SK-N-SH treated with all-trans-retinoic acid at 6 μM for 48 hours (cell line): ENCODE results near the gene MINDY4B.

Experiments
- RARB ChIP-seq: fragments of 250-450 bp; sonication (Bioruptor Pico); IDR thresholded peaks from 2 replicates; pipeline ENCODE4 v1.8.0; 2021; ENCODE audit warnings: mild to moderate bottlenecking, moderate library complexity
- TOX ChIP-seq: fragments of 250-450 bp; sonication (Bioruptor Pico); IDR thresholded peaks from 2 replicates; pipeline ENCODE4 v1.8.0; 2021; ENCODE audit warnings: mild to moderate bottlenecking, moderate library complexity, borderline replicate concordance
- ZNF565 ChIP-seq: fragments of 450-650 bp; formaldehyde crosslinking; conservative IDR thresholded peaks from 2 replicates; pipeline ENCODE4 v1.5.0; 2020; ENCODE audit warnings: low read depth, mild to moderate bottlenecking, moderate library complexity
- TF ChIP-seq, protein P1 (sequence below): fragments of 250-450 bp; sonication (Bioruptor Pico); IDR thresholded peaks from 2 replicates; pipeline ENCODE4 v1.8.0; 2020; ENCODE audit warnings: mild to moderate bottlenecking, moderate library complexity, borderline replicate concordance

DNA sequence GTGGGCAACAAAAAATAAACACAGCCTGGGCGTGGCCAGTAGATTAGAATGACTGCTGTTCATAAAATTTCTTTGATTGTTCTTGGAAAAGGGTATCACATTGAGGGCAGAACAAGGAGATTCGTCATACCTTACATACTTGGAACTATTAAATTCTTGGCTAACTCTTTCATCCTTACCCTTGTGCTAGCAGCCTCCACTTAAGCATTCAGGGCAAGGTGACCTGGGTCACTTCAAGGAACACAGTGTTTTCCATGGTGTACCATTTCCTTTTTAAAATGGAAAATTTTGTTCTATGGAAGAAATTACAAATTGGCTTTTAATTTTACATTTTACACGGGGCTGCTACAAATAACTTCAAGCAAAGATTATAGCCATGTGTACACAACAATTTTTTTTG is 60.8 kb downstream of the MINDY4B start:
- TF ChIP-seq TOX (CRISPR knock-in tag) (no peak), RARB (CRISPR knock-in tag) (no peak), ZNF565 (CRISPR knock-in tag) (no peak)
- TF ChIP-seq, protein P1, sequence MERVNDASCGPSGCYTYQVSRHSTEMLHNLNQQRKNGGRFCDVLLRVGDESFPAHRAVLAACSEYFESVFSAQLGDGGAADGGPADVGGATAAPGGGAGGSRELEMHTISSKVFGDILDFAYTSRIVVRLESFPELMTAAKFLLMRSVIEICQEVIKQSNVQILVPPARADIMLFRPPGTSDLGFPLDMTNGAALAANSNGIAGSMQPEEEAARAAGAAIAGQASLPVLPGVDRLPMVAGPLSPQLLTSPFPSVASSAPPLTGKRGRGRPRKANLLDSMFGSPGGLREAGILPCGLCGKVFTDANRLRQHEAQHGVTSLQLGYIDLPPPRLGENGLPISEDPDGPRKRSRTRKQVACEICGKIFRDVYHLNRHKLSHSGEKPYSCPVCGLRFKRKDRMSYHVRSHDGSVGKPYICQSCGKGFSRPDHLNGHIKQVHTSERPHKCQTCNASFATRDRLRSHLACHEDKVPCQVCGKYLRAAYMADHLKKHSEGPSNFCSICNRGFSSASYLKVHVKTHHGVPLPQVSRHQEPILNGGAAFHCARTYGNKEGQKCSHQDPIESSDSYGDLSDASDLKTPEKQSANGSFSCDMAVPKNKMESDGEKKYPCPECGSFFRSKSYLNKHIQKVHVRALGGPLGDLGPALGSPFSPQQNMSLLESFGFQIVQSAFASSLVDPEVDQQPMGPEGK (CRISPR knock-in tag), result no peak
